Left lung (tissue), 10 donors: ENCODE results near the gene ASTN2. TPM values are rescaled to one million over a fixed set of nuclear protein-coding genes. Genes with fewer than 3 reads are reported as not detected.

Experiments
- ATAC-seq: fragments of 200-7000 bp; cut with Tn5 transposase; one replicate; pipeline ENCODE4 v1.9.1; 2020; ENCODE audit warnings: moderate library complexity
- DNase-seq, 4 donors: peaks; one replicate each; pipeline ENCODE4 v3.0.0-alpha.2; 2013 to 2020
- H3K27ac ChIP-seq, 2 donors: fragments of 200-600 bp; sonication (generic) in 1 of 2; one replicate each; pipeline versions ENCODE4 v1.5.0 to v1.8.0; 2020 to 2021
- H3K27me3 ChIP-seq, 2 donors: fragments of 200-600 bp; sonication (generic) in 1 of 2; one replicate each; pipeline versions ENCODE4 v1.5.0 to v1.8.0; 2020 to 2021
- H3K36me3 ChIP-seq, 2 donors: fragments of 200-600 bp; sonication (generic) in 1 of 2; one replicate each; pipeline versions ENCODE4 v1.5.0 to v1.8.0; 2020 to 2021
- H3K4me1 ChIP-seq, 2 donors: fragments of 200-600 bp; one replicate each; pipeline ENCODE4 v1.8.0; 2021
- H3K4me3 ChIP-seq, 2 donors: fragments of 200-600 bp; sonication (generic) in 1 of 2; one replicate each; pipeline versions ENCODE4 v1.5.0 to v1.8.0; 2020 to 2021; ENCODE audit warnings: mild to moderate bottlenecking in 1 of 2
- H3K9me3 ChIP-seq, 2 donors: fragments of 200-600 bp; sonication (generic) in 1 of 2; one replicate each; pipeline versions ENCODE4 v1.5.0 to v1.8.0; 2020 to 2021
- intact Hi-C, 2 donors: fragments of 100-400 bp; cut with DNase I; formaldehyde crosslinking; loops; one replicate each; pipeline versions ENCODE4 v1.11.2 to v1.14.2; 2022
- polyA plus RNA-seq, 6 donors: library from polyadenylated mRNA; unstranded; fragments of 120-200 nt; gene quantifications; one replicate each; pipeline ENCODE4 v1.2.1, GENCODE V29; 2013; ENCODE audit not compliant: insufficient read length in 6 of 6
- total RNA-seq, 2 donors: library from RNA; stranded (reverse); fragmentation: NEBNext Ultra II Directional; extraction: Animal tissue kit (Norgen Biotek cat#: 25700); gene quantifications; one replicate each; pipeline ENCODE4 v1.2.1, GENCODE V29; 2021
- TF ChIP-seq, protein P1 (sequence below), 2 donors: fragments of 200-600 bp; sonication (generic) in 1 of 2; IDR thresholded peaks; one replicate each; pipeline versions ENCODE4 v1.5.0 to v1.8.0; 2021; ENCODE audit warnings: antibody characterized with exemption in 2 of 2
- donor health status: DM: no; HTN: yes; CAD: no.
- donor health status: DM: no; HTN: no; CAD: no.

Gene ASTN2
- total and polyA plus RNA-seq, 8 donors: 3.1 to 5.5 (median 4.5) TPM

DNA sequence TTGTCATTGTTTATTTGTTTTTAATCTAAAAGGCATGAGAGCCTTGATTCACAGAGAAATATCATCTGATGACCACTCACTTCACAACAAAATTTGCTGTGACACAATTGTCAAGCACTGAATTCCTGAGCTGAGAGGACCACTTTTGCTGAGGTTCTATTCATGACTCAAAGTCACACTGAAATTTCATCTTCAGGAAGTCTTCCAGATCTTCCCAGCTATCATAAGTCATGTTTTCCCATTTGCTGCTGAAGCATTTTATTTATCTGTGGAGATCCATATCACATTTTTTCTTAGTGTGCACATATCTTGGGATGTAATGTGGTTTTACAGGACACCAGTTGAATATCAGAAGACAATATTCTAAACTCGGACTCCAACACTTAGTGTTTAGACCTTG is 982.8 kb downstream of the ASTN2 start:
- H3K4me1 ChIP-seq: no peaks in the 10 kb centered on the region
- H3K9me3 ChIP-seq: no peaks in the 10 kb centered on the region
- no peaks in the 10 kb centered on the region for H3K27me3 ChIP-seq
- ATAC-seq (no peak), DNase-seq (no peak)
- H3K27ac ChIP-seq: no peak overlapping the region
- no peaks in the 10 kb centered on the region for H3K36me3 ChIP-seq
- intact Hi-C loops: no loop called here
- H3K4me3 ChIP-seq: no peak overlapping the region
- TF ChIP-seq, protein P1, sequence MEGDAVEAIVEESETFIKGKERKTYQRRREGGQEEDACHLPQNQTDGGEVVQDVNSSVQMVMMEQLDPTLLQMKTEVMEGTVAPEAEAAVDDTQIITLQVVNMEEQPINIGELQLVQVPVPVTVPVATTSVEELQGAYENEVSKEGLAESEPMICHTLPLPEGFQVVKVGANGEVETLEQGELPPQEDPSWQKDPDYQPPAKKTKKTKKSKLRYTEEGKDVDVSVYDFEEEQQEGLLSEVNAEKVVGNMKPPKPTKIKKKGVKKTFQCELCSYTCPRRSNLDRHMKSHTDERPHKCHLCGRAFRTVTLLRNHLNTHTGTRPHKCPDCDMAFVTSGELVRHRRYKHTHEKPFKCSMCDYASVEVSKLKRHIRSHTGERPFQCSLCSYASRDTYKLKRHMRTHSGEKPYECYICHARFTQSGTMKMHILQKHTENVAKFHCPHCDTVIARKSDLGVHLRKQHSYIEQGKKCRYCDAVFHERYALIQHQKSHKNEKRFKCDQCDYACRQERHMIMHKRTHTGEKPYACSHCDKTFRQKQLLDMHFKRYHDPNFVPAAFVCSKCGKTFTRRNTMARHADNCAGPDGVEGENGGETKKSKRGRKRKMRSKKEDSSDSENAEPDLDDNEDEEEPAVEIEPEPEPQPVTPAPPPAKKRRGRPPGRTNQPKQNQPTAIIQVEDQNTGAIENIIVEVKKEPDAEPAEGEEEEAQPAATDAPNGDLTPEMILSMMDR (IDR thresholded peaks at IDR 0.05): no peak

DNA sequence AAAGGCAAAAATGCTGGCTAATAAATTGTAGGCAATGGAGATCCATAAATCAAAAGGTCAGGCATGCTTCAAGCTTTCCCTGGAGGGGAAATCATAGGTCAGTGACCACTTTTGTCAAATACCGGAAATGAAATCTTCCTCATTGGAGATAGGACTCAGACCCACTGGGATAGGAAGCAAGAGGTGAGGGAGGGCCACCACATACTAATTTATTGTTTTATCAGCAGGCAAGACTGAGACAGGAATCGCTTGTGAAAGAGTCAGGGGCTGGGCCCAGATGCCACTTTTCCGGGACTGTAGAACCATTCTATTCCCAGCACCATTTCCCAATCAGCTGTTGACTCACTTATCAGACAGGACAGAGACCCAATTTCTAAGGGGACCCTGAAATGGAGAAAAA is 984.0 kb downstream of the ASTN2 start:
- no peak overlapping the region for H3K4me3 ChIP-seq
- TF ChIP-seq, protein P1 (IDR thresholded peaks at IDR 0.05): no peak
- H3K4me1 ChIP-seq: no peaks in the 10 kb centered on the region
- DNase-seq: no peak
- H3K27me3 ChIP-seq: no peaks in the 10 kb centered on the region
- no peak overlapping the region for H3K27ac ChIP-seq
- no peaks in the 10 kb centered on the region for H3K36me3 ChIP-seq
- intact Hi-C loops: no loop called here
- H3K9me3 ChIP-seq: no peaks in the 10 kb centered on the region
- no peak for ATAC-seq

DNA sequence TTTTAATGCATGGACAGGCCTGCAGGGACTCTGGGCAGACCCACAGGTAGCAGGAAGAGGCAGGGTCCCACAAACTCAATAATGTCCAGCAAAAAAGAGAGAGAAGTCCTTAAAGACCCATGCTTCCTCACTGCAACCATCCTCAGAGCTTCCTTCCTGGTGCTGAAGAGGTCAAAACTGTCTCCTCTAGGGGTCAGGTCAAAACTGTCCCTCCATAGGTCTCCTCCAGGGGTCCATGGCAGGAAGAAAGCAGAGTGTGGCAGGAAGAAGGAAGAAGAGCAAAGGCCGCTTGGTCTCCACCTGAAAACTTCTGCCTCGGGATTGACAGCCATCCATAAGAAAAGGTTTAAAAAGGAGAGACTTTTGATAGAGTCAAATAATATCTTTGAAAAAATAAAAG is 989.6 kb downstream of the ASTN2 start:
- no peak for DNase-seq
- Histone ChIP-seq H3K27ac (no peak overlapping the region), H3K4me1 (no peaks in the 10 kb centered on the region), H3K9me3 (no peaks in the 10 kb centered on the region), H3K27me3 (no peaks in the 10 kb centered on the region), H3K4me3 (no peak overlapping the region), H3K36me3 (no peaks in the 10 kb centered on the region)
- ATAC-seq: no peak
- intact Hi-C loops: no loop called here
- TF ChIP-seq, protein P1 (IDR thresholded peaks at IDR 0.05): no peak

DNA sequence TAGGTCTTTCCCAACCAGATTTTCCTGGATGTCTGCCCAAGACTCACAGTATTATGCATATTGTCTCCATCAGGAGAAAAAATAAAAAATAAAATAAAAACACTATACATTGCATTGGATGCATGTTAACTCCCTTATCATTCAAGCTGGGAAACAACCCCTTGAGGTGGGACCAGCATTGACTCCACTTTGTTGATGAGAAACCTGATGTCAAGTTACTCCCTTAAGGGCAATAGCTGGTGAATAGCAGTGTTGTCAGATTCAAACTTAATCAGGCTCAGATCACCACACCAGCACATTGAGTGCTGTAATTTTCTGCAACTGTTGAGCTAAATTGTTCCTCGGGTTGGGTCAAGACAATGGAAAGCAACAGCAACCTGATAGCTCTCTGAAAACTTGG is 991.7 kb downstream of the ASTN2 start:
- Histone ChIP-seq H3K4me3 (no peak overlapping the region), H3K9me3 (no peaks in the 10 kb centered on the region), H3K4me1 (no peaks in the 10 kb centered on the region), H3K27me3 (no peaks in the 10 kb centered on the region), H3K36me3 (no peaks in the 10 kb centered on the region), H3K27ac (no peak overlapping the region)
- intact Hi-C loops: no loop called here
- TF ChIP-seq, protein P1 (IDR thresholded peaks at IDR 0.05): no peak
- no peak for DNase-seq
- ATAC-seq: no peak

DNA sequence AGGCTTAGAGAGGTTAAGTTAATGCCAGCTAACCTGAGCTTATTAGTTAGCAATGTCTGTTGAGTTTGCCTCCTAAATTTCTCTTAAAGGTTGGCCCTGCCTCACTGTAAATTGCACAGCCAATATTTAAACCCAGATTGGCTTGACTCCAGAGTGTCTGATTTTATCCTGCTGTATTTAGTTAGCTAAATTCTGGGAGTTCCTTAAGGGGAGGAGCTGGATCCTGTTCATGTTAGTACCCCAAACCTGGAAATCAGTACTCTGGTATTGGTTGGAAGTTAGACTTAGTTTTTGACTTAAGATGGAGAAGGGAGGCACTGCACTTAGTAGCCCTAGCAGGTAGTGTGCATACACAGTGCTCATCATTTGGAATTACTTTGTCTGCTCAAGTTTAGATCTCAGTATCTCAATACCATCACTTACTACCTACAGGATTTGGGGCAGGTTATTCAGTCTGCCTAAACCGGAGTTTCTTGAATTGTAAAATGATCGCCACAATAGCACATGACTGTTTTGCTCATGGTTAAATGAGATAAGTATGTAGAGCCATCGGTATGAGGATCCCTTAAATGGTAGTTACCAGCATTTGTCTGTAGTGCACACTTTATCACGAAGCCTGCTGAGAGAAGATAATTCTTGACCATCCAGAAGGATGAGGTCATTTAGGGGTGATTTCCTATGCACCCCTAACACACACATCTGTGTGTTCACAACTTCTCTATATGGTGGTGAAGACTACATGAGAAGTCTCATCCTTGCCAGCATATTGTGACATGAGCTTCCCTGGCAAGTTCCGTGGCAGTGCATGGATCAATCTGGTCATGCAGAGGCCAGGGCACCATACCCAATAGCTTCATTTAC is 992.5 kb downstream of the ASTN2 start:
- no peaks in the 10 kb centered on the region for H3K27me3 ChIP-seq
- no peaks in the 10 kb centered on the region for H3K9me3 ChIP-seq
- intact Hi-C loops: no loop called here
- no peak for DNase-seq
- no peaks in the 10 kb centered on the region for H3K36me3 ChIP-seq
- TF ChIP-seq, protein P1 (IDR thresholded peaks at IDR 0.05): no peak
- no peak overlapping the region for H3K27ac ChIP-seq
- no peaks in the 10 kb centered on the region for H3K4me1 ChIP-seq
- H3K4me3 ChIP-seq: no peak overlapping the region
- no peak for ATAC-seq
